GM20000 (cell line): ENCODE results near the gene ZNF766.
"Not testable (repeated sequence)": the region's sequence is repeated elsewhere in the genome, so short reads cannot be mapped to it uniquely, and the experiment has no call there.

Experiments used
- DNase-seq: peaks from one replicate; pipeline ENCODE4 v3.0.0; 2012; ENCODE audit warnings: low spot score
- TF ChIP-seq, protein P1 (sequence below): IDR thresholded peaks from 2 replicates; pipeline ENCODE4 v1.5.1; 2012; ENCODE audit warnings: mild to moderate bottlenecking, control low read depth; ENCODE audit errors: extremely low read depth, missing control alignments

The ZNF766 gene

DNA sequence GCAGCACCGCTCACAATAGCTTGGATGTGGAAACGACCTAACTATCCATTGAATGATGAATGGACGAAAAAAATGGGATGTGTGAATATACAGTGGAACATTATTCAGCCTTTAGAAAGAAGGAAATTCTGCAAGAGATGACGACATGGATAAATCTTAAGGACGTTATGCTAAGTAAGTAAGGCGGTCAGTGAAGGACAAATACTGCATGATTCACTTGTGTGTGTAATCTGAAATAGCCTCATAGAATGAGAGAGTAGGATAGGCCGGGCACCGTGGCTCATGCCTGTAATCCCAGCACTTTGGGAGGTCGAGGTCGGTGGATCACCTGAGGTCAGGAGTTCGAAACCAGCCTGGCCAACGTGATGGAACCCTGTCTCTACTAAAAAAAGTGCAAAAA lies 25.4 kb upstream of the ZNF766 start:
- TF ChIP-seq, protein P1, sequence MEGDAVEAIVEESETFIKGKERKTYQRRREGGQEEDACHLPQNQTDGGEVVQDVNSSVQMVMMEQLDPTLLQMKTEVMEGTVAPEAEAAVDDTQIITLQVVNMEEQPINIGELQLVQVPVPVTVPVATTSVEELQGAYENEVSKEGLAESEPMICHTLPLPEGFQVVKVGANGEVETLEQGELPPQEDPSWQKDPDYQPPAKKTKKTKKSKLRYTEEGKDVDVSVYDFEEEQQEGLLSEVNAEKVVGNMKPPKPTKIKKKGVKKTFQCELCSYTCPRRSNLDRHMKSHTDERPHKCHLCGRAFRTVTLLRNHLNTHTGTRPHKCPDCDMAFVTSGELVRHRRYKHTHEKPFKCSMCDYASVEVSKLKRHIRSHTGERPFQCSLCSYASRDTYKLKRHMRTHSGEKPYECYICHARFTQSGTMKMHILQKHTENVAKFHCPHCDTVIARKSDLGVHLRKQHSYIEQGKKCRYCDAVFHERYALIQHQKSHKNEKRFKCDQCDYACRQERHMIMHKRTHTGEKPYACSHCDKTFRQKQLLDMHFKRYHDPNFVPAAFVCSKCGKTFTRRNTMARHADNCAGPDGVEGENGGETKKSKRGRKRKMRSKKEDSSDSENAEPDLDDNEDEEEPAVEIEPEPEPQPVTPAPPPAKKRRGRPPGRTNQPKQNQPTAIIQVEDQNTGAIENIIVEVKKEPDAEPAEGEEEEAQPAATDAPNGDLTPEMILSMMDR: no peak
- no peak for DNase-seq

DNA sequence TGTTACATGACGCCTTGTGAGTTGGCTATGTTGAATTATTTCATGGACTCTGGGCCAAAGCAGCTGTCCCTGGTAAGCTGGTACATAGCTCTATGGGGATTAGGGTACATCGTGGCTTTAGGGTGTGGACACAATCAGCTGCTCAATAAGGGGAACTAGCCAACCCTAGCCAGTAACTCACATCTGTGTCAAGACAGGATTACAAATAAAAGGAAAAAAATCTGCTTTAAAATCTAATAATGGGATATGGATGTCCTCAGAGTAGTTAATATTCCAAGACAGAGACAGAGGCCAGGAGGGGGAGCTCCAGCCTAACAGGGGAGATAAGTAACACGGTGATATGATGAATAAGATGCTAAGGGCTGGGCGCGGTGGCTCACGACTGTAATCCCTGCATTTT lies 21.1 kb upstream of the ZNF766 start:
- DNase-seq: no peak
- TF ChIP-seq, protein P1: peak; percentile 3

DNA sequence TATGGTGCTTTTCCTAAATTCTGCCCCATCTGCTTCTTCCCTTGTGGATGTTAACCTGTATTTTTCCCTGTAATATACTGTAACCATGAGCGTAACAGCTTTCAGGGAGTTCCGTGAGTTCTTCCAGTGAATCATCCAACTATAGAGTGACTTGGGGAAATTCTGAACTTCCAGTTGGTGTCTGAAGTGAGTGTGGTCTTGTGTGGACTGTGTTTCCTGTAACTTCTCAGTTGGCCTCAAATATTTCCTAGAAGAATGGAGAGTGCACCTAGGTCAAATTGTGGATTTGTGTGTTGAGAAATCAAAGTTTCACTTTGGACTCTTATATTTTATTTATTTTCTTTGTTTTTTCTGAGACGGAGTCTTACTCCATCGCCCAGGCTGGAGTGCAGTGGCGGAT lies 11.0 kb upstream of the ZNF766 start:
- TF ChIP-seq, protein P1: no peak

DNA sequence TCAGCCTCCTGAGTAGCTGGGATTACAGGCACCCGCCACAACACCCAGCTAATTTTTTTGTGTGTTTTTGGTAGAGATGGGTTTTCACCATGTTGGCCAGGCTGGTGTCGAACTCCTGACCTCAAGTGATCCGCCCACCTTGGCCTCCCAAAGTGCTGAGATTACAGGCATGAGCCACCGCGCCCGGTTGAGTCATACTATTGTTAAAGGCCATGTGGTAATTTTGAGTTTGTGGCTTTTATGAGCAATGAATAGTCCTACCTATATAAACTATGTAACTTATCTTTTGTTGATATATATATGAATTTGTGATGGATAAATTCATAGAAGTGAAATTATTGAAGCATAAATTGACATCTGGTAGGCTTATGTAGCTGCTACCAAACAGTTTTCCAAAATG lies 3.8 kb upstream of the ZNF766 start:
- DNase-seq: not testable (repeated sequence)

More for the DNA sequence above, 11.0 kb upstream of the ZNF766 start:
- DNase-seq: no peak

DNA sequence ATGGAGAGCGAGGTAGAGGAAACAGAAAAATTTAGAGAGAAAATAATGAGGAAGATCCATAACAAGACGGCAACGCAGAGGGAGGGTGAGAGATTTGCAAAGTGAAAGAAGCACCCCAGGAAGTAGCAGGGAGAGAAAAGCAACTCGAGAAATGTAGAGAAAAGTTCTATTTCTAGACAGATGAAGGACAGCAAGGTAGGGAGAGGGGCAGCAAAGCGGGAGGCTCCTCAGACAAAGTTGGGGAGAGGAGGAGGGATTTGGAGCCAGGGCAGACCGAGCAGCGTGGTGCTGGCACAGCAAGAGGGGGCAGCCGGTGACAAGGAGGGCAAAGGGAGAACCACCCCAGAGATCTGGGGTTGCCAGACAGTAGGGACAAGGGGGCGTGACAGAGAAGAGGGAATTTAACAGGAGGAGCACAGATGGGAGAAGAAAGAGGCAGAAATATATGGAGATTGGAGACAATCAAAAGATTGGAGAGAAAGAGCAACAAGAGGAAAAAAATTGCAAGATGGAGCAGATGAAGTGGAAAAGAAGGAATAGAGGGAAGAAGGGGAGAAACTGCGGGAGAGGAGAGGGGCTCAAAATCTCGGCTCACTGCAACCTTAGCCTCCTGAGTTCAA lies 989 bp downstream of the ZNF766 start:
- peak; percentile 32 for DNase-seq
- TF ChIP-seq, protein P1: no peak

DNA sequence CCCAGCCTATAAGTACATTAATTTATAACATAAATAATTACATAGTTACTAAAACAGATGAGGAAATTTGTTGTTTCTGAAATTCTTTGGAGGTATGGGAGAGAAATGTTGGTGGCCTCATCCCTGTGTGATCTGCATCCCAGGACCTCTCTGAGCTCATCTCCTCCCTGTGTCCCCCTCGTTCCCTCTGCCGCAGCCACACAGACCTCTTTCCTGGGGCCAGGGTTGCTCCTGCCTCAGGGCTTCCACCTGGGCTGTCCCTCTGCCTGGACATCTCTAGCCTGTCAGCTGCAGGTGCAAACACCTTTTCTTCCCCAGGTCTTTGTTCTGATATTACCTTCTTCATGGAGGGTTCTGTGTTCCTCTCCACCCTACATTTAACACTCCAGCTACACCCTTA lies 3.9 kb downstream of the ZNF766 start:
- TF ChIP-seq, protein P1: no peak
- no peak for DNase-seq

DNA sequence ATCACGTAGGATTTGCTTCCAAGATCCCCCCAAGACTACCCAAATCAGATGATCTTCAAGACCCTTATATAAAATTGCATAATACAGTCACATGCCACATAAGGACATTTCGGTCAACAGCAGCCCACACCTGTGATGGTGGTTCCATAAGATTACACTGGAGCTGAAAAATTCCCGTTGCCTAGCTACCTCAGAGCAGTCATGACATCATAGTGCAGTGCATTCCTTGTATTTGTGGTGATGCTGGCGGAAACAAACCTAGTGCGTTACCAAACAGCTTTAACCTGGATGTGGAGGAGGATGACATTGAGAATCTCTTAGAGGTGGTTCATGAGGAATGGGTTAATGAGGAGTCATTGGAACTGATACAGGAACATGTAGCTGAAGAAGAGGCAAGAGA lies 4.8 kb downstream of the ZNF766 start:
- TF ChIP-seq, protein P1: no peak
- DNase-seq: no peak

DNA sequence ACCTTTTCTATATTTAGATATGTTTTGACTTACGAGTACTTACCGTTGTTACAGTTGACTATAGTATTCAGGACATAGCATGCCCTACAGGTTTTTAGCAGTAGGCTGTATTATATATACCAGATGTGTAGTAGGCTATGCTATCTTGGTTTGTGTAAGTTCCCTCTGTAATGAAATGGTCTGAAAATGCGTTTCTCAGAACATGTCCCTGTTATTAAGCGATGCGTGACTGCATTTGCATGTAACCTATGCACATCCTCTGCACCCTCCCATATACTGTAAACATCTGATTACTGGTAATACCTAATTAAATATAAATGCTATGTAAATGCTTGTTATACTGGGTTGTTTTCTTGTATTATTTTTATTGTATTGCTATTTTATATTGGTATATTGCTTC lies 6.6 kb downstream of the ZNF766 start:
- DNase-seq: no peak
- TF ChIP-seq, protein P1: no peak
